MM.1S (cell line): ENCODE data around the gene PAPLN.

Experiments used
- CTCF ChIP-seq: fragments of 300-600 bp; sonication (generic); IDR thresholded peaks from 2 replicates; pipeline ENCODE4 v1.5.1; 2016; ENCODE audit warnings: antibody characterized with exemption, low read length, mixed read lengths
- EZH2 ChIP-seq: fragments of 300-600 bp; sonication (generic); optimal IDR thresholded peaks from 2 replicates; pipeline ENCODE3; 2017; ENCODE audit warnings: low read depth, mild to moderate bottlenecking, antibody characterized with exemption, low read length, mixed read lengths
- EZH2phosphoT487 ChIP-seq: fragments of 300-600 bp; sonication (generic); IDR thresholded peaks from 2 replicates; pipeline ENCODE4 v1.6.1; 2018; ENCODE audit warnings: antibody characterized with exemption, low read length

- TF ChIP-seq CTCF = no peak
- TF ChIP-seq EZH2 = no peak
- no peak for TF ChIP-seq EZH2phosphoT487
These were observed 21.3 kb upstream of the PAPLN start for GRCh38 chr14:73216030-73216429.
